HepG2 (cell line): Measurements from ENCODE around the gene NEAT1. TPM values are rescaled to one million over a fixed set of nuclear protein-coding genes. Genes with fewer than 3 reads are reported as not detected.

Experiments
- BCL6 ChIP-seq: IDR thresholded peaks from 2 replicates; pipeline ENCODE4 v1.6.1; 2016; ENCODE audit warnings: missing genetic modification reagents, missing compliant biosample characterization
- DRAP1 ChIP-seq: IDR thresholded peaks from 2 replicates; pipeline ENCODE4 v1.6.1; 2016; ENCODE audit warnings: missing genetic modification reagents, missing compliant biosample characterization
- ETV5 ChIP-seq: IDR thresholded peaks from 2 replicates; pipeline ENCODE4 v1.6.1; 2018; ENCODE audit warnings: missing biosample characterization, missing genetic modification reagents, inconsistent platforms, borderline replicate concordance
- GMEB1 ChIP-seq: sonication (generic); formaldehyde crosslinking; IDR thresholded peaks from 2 replicates; pipeline ENCODE4 v1.5.1; 2020; ENCODE audit warnings: missing genetic modification reagents, mild to moderate bottlenecking, borderline replicate concordance
- GRHL1 ChIP-seq: sonication (generic); formaldehyde crosslinking; conservative IDR thresholded peaks from 2 replicates; pipeline ENCODE4 v1.8.0; 2022; ENCODE audit warnings: missing genetic modification reagents
- HDAC2 ChIP-seq: sonication (generic); formaldehyde crosslinking; IDR thresholded peaks from 2 replicates; pipeline ENCODE4 v1.4.0; 2020; ENCODE audit warnings: missing genetic modification reagents
- KDM5B ChIP-seq: sonication (generic); formaldehyde crosslinking; IDR thresholded peaks from 2 replicates; pipeline ENCODE4 v1.4.0; 2020; ENCODE audit warnings: missing genetic modification reagents, mild to moderate bottlenecking, borderline replicate concordance
- SALL1 ChIP-seq: sonication (generic); formaldehyde crosslinking; IDR thresholded peaks from 2 replicates; pipeline ENCODE4 v1.8.0; 2022; ENCODE audit warnings: mild to moderate bottlenecking, missing genetic modification reagents
- TBX3 ChIP-seq: fragments of 450-650 bp; IDR thresholded peaks from 2 replicates; pipeline ENCODE4 v1.6.1; 2017; ENCODE audit warnings: antibody characterized with exemption, mild to moderate bottlenecking, inconsistent platforms, borderline replicate concordance
- THAP9 ChIP-seq: sonication (generic); formaldehyde crosslinking; IDR thresholded peaks from 2 replicates; pipeline ENCODE4; 2020; ENCODE audit warnings: missing genetic modification reagents, mild to moderate bottlenecking, borderline replicate concordance
- XRCC5 ChIP-seq: fragments of 200-400 bp; formaldehyde crosslinking; optimal IDR thresholded peaks from 2 replicates; pipeline ENCODE3; 2017; ENCODE audit warnings: mild to moderate bottlenecking, low read length
- ZFP91 ChIP-seq: sonication (generic); formaldehyde crosslinking; IDR thresholded peaks from 2 replicates; pipeline ENCODE4 v1.9.0; 2022; ENCODE audit warnings: missing genetic modification reagents, mild to moderate bottlenecking, borderline replicate concordance
- ZMYM4 ChIP-seq: sonication (generic); formaldehyde crosslinking; IDR thresholded peaks from 2 replicates; pipeline ENCODE4 v1.8.1; 2023; ENCODE audit warnings: mild to moderate bottlenecking, missing genetic modification reagents
- ZNF430 ChIP-seq: sonication (generic); formaldehyde crosslinking; IDR thresholded peaks from 2 replicates; pipeline ENCODE4 v1.9.0; 2021; ENCODE audit warnings: mild to moderate bottlenecking, missing genetic modification reagents
- ZNF431 ChIP-seq: sonication (generic); formaldehyde crosslinking; IDR thresholded peaks from 2 replicates; pipeline ENCODE4 v1.9.0; 2022; ENCODE audit warnings: missing genetic modification reagents, low read depth, mild to moderate bottlenecking, borderline replicate concordance
- ZNF747 ChIP-seq: sonication (generic); formaldehyde crosslinking; IDR thresholded peaks from 2 replicates; pipeline ENCODE4 v1.8.1; 2023; ENCODE audit warnings: missing genetic modification reagents, mild to moderate bottlenecking, borderline replicate concordance
- ZNF770 ChIP-seq: sonication (generic); formaldehyde crosslinking; IDR thresholded peaks from 2 replicates; pipeline ENCODE4 v1.5.0; 2020; ENCODE audit warnings: mild to moderate bottlenecking, missing genetic modification reagents
- polyA plus RNA-seq, 8 experiments: library from polyadenylated mRNA; depleted of rRNA in 3 of 8; stranded (reverse) in 7 of 8; unstranded in 1 of 8; fragments of >200 nt; fragmentation: Illumina TruSeq in 4 of 8; extraction: Trizol in 4 of 8; gene quantifications; 2 replicates each; pipeline versions ENCODE4 v1.2.1 to v1.2.3, GENCODE V29; 2011 to 2016; ENCODE audit warnings: low read depth in 4 of 8, missing spikeins in 1 of 8, mixed read lengths in 1 of 8; ENCODE audit not compliant: insufficient read depth in 1 of 8
- total RNA-seq, 5 experiments: library from RNA; depleted of rRNA; stranded (reverse); fragments of >200 nt; fragmentation: Illumina TruSeq; extraction: Trizol; gene quantifications; 2 replicates each; pipeline ENCODE4 v1.2.3, GENCODE V29; 2016; ENCODE audit warnings: low read depth in 1 of 5

Gene NEAT1
- total and polyA plus RNA-seq, 2 of the 13 experiments (the other 11 are each of a cell fraction or from before 2014, with no cell fraction given), result 20.5 to 41.2 TPM

- TF ChIP-seq DRAP1 (0 out of 2 replicates have a peak, but pooled peaks have one; percentile 10), ZMYM4 (CRISPR knock-in tag) (0 out of 2 replicates have a peak, but pooled peaks have one; percentile 30), SALL1 (CRISPR knock-in tag) (peak; percentile 26; the same call in 1 of the 2 replicates), ETV5 (no peak), KDM5B (CRISPR knock-in tag) (0 out of 2 replicates have a peak, but pooled peaks have one; percentile 39), TBX3 (no peak), ZFP91 (CRISPR knock-in tag) (peak; percentile 42; the same call in 1 of the 2 replicates), XRCC5 (peak; percentile 64), ZNF430 (CRISPR knock-in tag) (0 out of 2 replicates have a peak, but pooled peaks have one; percentile 9), BCL6 (CRISPR knock-in tag) (0 out of 2 replicates have a peak, but pooled peaks have one; percentile 20), ZNF770 (CRISPR knock-in tag) (peak; percentile 79; the same call in 1 of the 2 replicates), THAP9 (CRISPR knock-in tag) (peak; percentile 34; the same call in 1 of the 2 replicates), ZNF431 (no peak), GMEB1 (CRISPR knock-in tag) (no peak), HDAC2 (CRISPR knock-in tag) (0 out of 2 replicates have a peak, but pooled peaks have one; percentile 40), GRHL1 (CRISPR knock-in tag) (no peak), ZNF747 (CRISPR knock-in tag) (no peak)
These were observed 48.9 kb downstream of the NEAT1 start (continued) for GRCh38 chr11:65471447-65471891.
